GM12873 (cell line): ENCODE measurements around the gene CDK2.

Experiments used
- CTCF ChIP-seq: IDR thresholded peaks from 2 replicates; pipeline ENCODE4 v1.5.1; 2012; ENCODE audit warnings: low read depth, mild to moderate bottlenecking, moderate library complexity, low read length, control low read depth; ENCODE audit not compliant: insufficient read depth; ENCODE audit errors: missing control alignments

CDK2 gene

GRCh38 chr12:55978393-55978792 lies 11.8 kb downstream of the CDK2 start:
- TF ChIP-seq CTCF, result no peak

- TF ChIP-seq CTCF, result no peak
Observed at GRCh38 chr12:55979069-55979468, 12.4 kb downstream of the CDK2 start.

- TF ChIP-seq CTCF, result no peak
Observed at GRCh38 chr12:55982319-55982936, 15.8 kb downstream of the CDK2 start.

- TF ChIP-seq CTCF, result no peak
Observed at GRCh38 chr12:55983232-55983842, 16.7 kb downstream of the CDK2 start.

- TF ChIP-seq CTCF, result no peak
Observed at GRCh38 chr12:55984861-55985260, 18.2 kb downstream of the CDK2 start.

GRCh38 chr12:55985341-55985740 lies 18.7 kb downstream of the CDK2 start:
- TF ChIP-seq CTCF, result no peak

- no peak for TF ChIP-seq CTCF
Observed at GRCh38 chr12:55991110-55991509, 24.5 kb downstream of the CDK2 start.
